HepG2 (cell line): ENCODE data around the gene IGFALS. TPM values are rescaled to one million over a fixed set of nuclear protein-coding genes. Genes with fewer than 3 reads are reported as not detected.

Experiments used
- ARID3A ChIP-seq: IDR thresholded peaks from 2 replicates; pipeline ENCODE4 v1.6.1; 2012; ENCODE audit warnings: low read depth, low read length, improper control_type of control experiment
- CEBPG ChIP-seq: IDR thresholded peaks from 2 replicates; pipeline ENCODE4 v1.6.1; 2016
- EHMT2 ChIP-seq: fragments of 200-600 bp; sonication (generic); IDR thresholded peaks from 2 replicates; pipeline ENCODE4 v1.7.0; 2017; ENCODE audit warnings: antibody characterized with exemption, low read depth, low read length, borderline replicate concordance
- ELF1 ChIP-seq: sonication (generic); formaldehyde crosslinking; IDR thresholded peaks from 2 replicates; pipeline ENCODE4 v1.4.0; 2020; ENCODE audit warnings: missing genetic modification reagents
- FOXP4 ChIP-seq: sonication (generic); formaldehyde crosslinking; IDR thresholded peaks from 2 replicates; pipeline ENCODE4 v1.4.0; 2020; ENCODE audit warnings: missing genetic modification reagents
- JUN ChIP-seq: sonication (generic); formaldehyde crosslinking; IDR thresholded peaks from 2 replicates; pipeline ENCODE4 v1.4.0; 2020; ENCODE audit warnings: mild to moderate bottlenecking, missing genetic modification reagents
- MAFG ChIP-seq: sonication (generic); formaldehyde crosslinking; IDR thresholded peaks from 2 replicates; pipeline ENCODE4 v1.5.1; 2020; ENCODE audit warnings: mild to moderate bottlenecking, missing genetic modification reagents
- MED8 ChIP-seq: sonication (generic); formaldehyde crosslinking; IDR thresholded peaks from 2 replicates; pipeline ENCODE4 v1.8.1; 2023; ENCODE audit warnings: mild to moderate bottlenecking, missing genetic modification reagents; ENCODE audit not compliant: insufficient replicate concordance
- NAIF1 ChIP-seq: sonication (generic); formaldehyde crosslinking; IDR thresholded peaks from 2 replicates; pipeline ENCODE4 v1.5.0; 2020; ENCODE audit warnings: mild to moderate bottlenecking, missing genetic modification reagents, borderline replicate concordance
- NR3C1 ChIP-seq: sonication (generic); formaldehyde crosslinking; IDR thresholded peaks from 2 replicates; pipeline ENCODE4 v1.4.0; 2020; ENCODE audit warnings: missing genetic modification reagents
- PHF5A ChIP-seq: IDR thresholded peaks from one replicate; pipeline ENCODE4 v1.6.1; 2018; ENCODE audit warnings: low read depth, missing genetic modification reagents; ENCODE audit not compliant: unreplicated experiment
- RARA ChIP-seq: IDR thresholded peaks from 2 replicates; pipeline ENCODE4 v1.6.1; 2016; ENCODE audit warnings: missing genetic modification reagents, missing compliant biosample characterization
- SATB2 ChIP-seq: sonication (generic); formaldehyde crosslinking; IDR thresholded peaks from 2 replicates; pipeline ENCODE4 v1.5.0; 2020; ENCODE audit warnings: missing genetic modification reagents
- SNRNP70 ChIP-seq: fragments of 200-400 bp; formaldehyde crosslinking; IDR thresholded peaks from 2 replicates; pipeline ENCODE4 v1.6.1; 2017; ENCODE audit warnings: mild to moderate bottlenecking, low read depth, low read length, moderate library complexity
- WIZ ChIP-seq: sonication (generic); formaldehyde crosslinking; IDR thresholded peaks from 2 replicates; pipeline ENCODE4 v1.5.1; 2020; ENCODE audit warnings: mild to moderate bottlenecking, missing genetic modification reagents
- ZBTB37 ChIP-seq: sonication (generic); formaldehyde crosslinking; IDR thresholded peaks from 2 replicates; pipeline ENCODE4 v1.4.0; 2020; ENCODE audit warnings: mild to moderate bottlenecking, missing genetic modification reagents
- ZFP41 ChIP-seq: sonication (generic); formaldehyde crosslinking; IDR thresholded peaks from 2 replicates; pipeline ENCODE4 v1.4.0; 2020; ENCODE audit warnings: mild to moderate bottlenecking, missing genetic modification reagents, borderline replicate concordance
- ZIK1 ChIP-seq: sonication (generic); formaldehyde crosslinking; IDR thresholded peaks from 2 replicates; pipeline ENCODE4 v1.5.0; 2020; ENCODE audit warnings: mild to moderate bottlenecking, low read depth, missing genetic modification reagents, borderline replicate concordance
- ZNF563 ChIP-seq: sonication (generic); formaldehyde crosslinking; IDR thresholded peaks from 2 replicates; pipeline ENCODE4 v1.8.0; 2022; ENCODE audit warnings: mild to moderate bottlenecking, moderate library complexity, missing genetic modification reagents
- polyA plus RNA-seq, 8 experiments: library from polyadenylated mRNA; depleted of rRNA in 3 of 8; stranded (reverse) in 7 of 8; unstranded in 1 of 8; fragments of >200 nt; fragmentation: Illumina TruSeq in 4 of 8; extraction: Trizol in 4 of 8; gene quantifications; 2 replicates each; pipeline versions ENCODE4 v1.2.1 to v1.2.3, GENCODE V29; 2011 to 2016; ENCODE audit warnings: low read depth in 4 of 8, missing spikeins in 1 of 8, mixed read lengths in 1 of 8; ENCODE audit not compliant: insufficient read depth in 1 of 8
- total RNA-seq, 5 experiments: library from RNA; depleted of rRNA; stranded (reverse); fragments of >200 nt; fragmentation: Illumina TruSeq; extraction: Trizol; gene quantifications; 2 replicates each; pipeline ENCODE4 v1.2.3, GENCODE V29; 2016; ENCODE audit warnings: low read depth in 1 of 5
- TF ChIP-seq, protein P1 (sequence below): sonication (generic); formaldehyde crosslinking; IDR thresholded peaks from 2 replicates; pipeline ENCODE4 v1.4.0; 2020; ENCODE audit warnings: mild to moderate bottlenecking, missing genetic modification reagents, borderline replicate concordance

IGFALS gene
- total and polyA plus RNA-seq, 2 of the 13 experiments (the other 11 are each of a cell fraction or from before 2014, with no cell fraction given): 0.34 to 2.4 TPM

DNA sequence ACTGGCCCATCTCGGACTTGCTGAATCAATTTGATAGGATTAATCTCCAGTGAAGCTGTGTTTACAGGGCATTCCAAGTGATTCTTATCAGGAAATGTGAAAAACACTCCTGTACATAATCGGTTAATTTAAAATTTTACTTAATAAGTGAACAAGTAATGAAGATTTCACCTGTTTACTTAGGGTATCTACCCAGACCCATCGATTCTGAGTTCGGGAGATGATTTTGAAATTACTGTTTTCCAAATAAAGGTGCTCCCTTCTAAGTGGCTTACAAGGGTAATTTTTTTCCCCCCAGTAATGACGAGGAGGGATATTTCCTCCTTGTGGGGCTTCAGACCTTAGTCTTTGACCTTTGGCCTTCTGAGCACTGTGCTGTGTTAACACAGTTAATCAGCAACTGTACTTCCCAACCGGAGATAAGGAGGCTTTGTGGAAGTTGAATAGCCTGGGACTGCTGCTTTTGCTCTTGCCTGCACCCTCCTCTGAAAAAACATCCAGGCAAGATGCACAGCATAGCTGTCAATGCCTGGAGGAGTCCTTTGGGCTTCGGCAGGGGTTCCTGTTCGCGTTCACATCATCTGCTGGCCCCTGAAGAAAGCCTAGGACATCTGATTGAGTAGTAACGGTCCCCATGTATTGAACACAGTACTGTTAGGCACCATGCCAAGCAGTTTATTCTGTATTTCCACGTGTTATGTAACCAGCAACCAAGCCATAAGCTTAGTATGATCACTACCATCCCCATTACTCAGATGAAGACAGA is 35.3 kb upstream of the IGFALS start (continued):
- no peak for TF ChIP-seq NAIF1
- TF ChIP-seq FOXP4 (CRISPR knock-in tag): peak; percentile 76
- TF ChIP-seq WIZ (CRISPR knock-in tag): no peak
- no peak for TF ChIP-seq MAFG (CRISPR knock-in tag)
- no peak for TF ChIP-seq SATB2 (CRISPR knock-in tag)
- TF ChIP-seq, protein P1, sequence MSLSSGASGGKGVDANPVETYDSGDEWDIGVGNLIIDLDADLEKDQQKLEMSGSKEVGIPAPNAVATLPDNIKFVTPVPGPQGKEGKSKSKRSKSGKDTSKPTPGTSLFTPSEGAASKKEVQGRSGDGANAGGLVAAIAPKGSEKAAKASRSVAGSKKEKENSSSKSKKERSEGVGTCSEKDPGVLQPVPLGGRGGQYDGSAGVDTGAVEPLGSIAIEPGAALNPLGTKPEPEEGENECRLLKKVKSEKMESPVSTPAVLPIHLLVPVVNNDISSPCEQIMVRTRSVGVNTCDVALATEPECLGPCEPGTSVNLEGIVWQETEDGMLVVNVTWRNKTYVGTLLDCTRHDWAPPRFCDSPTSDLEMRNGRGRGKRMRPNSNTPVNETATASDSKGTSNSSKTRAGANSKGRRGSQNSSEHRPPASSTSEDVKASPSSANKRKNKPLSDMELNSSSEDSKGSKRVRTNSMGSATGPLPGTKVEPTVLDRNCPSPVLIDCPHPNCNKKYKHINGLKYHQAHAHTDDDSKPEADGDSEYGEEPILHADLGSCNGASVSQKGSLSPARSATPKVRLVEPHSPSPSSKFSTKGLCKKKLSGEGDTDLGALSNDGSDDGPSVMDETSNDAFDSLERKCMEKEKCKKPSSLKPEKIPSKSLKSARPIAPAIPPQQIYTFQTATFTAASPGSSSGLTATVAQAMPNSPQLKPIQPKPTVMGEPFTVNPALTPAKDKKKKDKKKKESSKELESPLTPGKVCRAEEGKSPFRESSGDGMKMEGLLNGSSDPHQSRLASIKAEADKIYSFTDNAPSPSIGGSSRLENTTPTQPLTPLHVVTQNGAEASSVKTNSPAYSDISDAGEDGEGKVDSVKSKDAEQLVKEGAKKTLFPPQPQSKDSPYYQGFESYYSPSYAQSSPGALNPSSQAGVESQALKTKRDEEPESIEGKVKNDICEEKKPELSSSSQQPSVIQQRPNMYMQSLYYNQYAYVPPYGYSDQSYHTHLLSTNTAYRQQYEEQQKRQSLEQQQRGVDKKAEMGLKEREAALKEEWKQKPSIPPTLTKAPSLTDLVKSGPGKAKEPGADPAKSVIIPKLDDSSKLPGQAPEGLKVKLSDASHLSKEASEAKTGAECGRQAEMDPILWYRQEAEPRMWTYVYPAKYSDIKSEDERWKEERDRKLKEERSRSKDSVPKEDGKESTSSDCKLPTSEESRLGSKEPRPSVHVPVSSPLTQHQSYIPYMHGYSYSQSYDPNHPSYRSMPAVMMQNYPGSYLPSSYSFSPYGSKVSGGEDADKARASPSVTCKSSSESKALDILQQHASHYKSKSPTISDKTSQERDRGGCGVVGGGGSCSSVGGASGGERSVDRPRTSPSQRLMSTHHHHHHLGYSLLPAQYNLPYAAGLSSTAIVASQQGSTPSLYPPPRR (CRISPR knock-in tag): peak; percentile 76; the same call in 1 of the 2 replicates
- TF ChIP-seq MED8: no peak
- no peak for TF ChIP-seq ZFP41
- no peak for TF ChIP-seq JUN (CRISPR knock-in tag)
- TF ChIP-seq ARID3A: no peak
- no peak for TF ChIP-seq ZIK1 (CRISPR knock-in tag)
- no peak for TF ChIP-seq PHF5A (CRISPR knock-in tag)
- TF ChIP-seq ZNF563 (CRISPR knock-in tag): no peak
- no peak for TF ChIP-seq CEBPG (CRISPR knock-in tag)
- no peak for TF ChIP-seq ELF1 (CRISPR knock-in tag)
- TF ChIP-seq ZBTB37 (CRISPR knock-in tag): no peak
- no peak for TF ChIP-seq NR3C1 (CRISPR knock-in tag)
- no peak for TF ChIP-seq EHMT2
- TF ChIP-seq SNRNP70: no peak
- TF ChIP-seq RARA: peak; percentile 81
